Endothelial cell of umbilical vein (primary cell): ENCODE results near the gene WDR86. TPM values are rescaled to one million over a fixed set of nuclear protein-coding genes. Genes with fewer than 3 reads are reported as not detected.

ENCODE experiments used
- BruUV-seq: library from RNA; stranded (reverse); fragments of 400-500 nt; replicated peaks from 2 replicates; lab custom pipeline; 2021; lab: Mats Ljungman, UMichigan
- CTCF ChIA-PET: fragments of 300-600, 350-600 bp; sonication (Branson Sonifier 250); formaldehyde crosslinking; loops from one replicate; lab custom pipeline; 2021; ENCODE audit warnings: antibody characterized with exemption, inconsistent platforms; lab: Charles Lee
- POLR2A ChIA-PET: fragments of 300-600, 350-600 bp; sonication (Branson Sonifier 250); formaldehyde crosslinking; loops from one replicate; lab custom pipeline; 2021; ENCODE audit warnings: antibody characterized with exemption, inconsistent platforms; lab: Charles Lee
- DNase-seq: peaks from one replicate; pipeline ENCODE4 v3.0.0-alpha.2; 2011; ENCODE audit warnings: low read depth, low spot score
- FAIRE-seq: peaks from 2 replicates; lab custom pipeline; 2011; peaks lifted over from hg19 to GRCh38; lab: Jason Lieb, UNC
- H2AFZ ChIP-seq: 2 replicates; pipeline ENCODE4 v1.6.0; 2012; ENCODE audit warnings: low read depth, low read length, control low read depth, inconsistent platforms
- H3K27ac ChIP-seq: 2 replicates; pipeline ENCODE4 v1.5.1; 2011; ENCODE audit warnings: low read depth, mild to moderate bottlenecking, control low read depth, low read length, moderate library complexity; ENCODE audit not compliant: insufficient read depth
- H3K27me3 ChIP-seq, 2 experiments: 2 replicates each; pipeline versions ENCODE4 v1.6.0 to v1.6.1; 2011; ENCODE audit warnings: low read length in 2 of 2, mixed read lengths in 1 of 2; ENCODE audit not compliant: control insufficient read depth in 2 of 2, insufficient read depth in 2 of 2
- H3K36me3 ChIP-seq, 2 experiments: 2 replicates in 1 of 2; 3 replicates in 1 of 2; pipeline ENCODE4 v1.5.1; 2011; ENCODE audit warnings: low read length in 2 of 2, mild to moderate bottlenecking in 1 of 2, moderate library complexity in 1 of 2; ENCODE audit not compliant: control insufficient read depth in 2 of 2, insufficient read depth in 2 of 2; ENCODE audit errors: extremely low read depth in 1 of 2
- H3K4me1 ChIP-seq: 3 replicates; pipeline ENCODE4 v1.5.1; 2011; ENCODE audit warnings: mild to moderate bottlenecking, low read length; ENCODE audit not compliant: control insufficient read depth, insufficient read depth; ENCODE audit errors: extremely low read depth
- H3K4me2 ChIP-seq: 2 replicates; pipeline ENCODE4 v1.6.1; 2011; ENCODE audit warnings: low read length, control low read depth, mixed read lengths; ENCODE audit not compliant: insufficient read depth
- H3K4me3 ChIP-seq, 3 experiments: fragments of 200-600 bp in 1 of 3; sonication (generic), shearing (Covaris generic) in 1 of 3; replicated peaks in 1 of 3; 2 replicates each; pipeline ENCODE4 v1.5.1; 2011 to 2016; ENCODE audit warnings: control low read depth in 3 of 3, low read length in 3 of 3, mild to moderate bottlenecking in 2 of 3, inconsistent platforms in 1 of 3, low read depth in 1 of 3, moderate library complexity in 1 of 3; ENCODE audit not compliant: insufficient read depth in 1 of 3
- H3K79me2 ChIP-seq: 2 replicates; pipeline ENCODE4 v1.6.0; 2012; ENCODE audit warnings: low read length, inconsistent platforms; ENCODE audit not compliant: control insufficient read depth, insufficient read depth
- H3K9ac ChIP-seq: replicated peaks from 2 replicates; pipeline ENCODE3; 2011; ENCODE audit warnings: low read length, control low read depth; ENCODE audit not compliant: insufficient read depth; ENCODE audit errors: extremely low read depth
- H3K9me1 ChIP-seq: replicated peaks from 3 replicates; pipeline ENCODE4 v1.6.0; 2011; ENCODE audit warnings: mild to moderate bottlenecking, low read length; ENCODE audit not compliant: control insufficient read depth, insufficient read depth; ENCODE audit errors: extremely low read depth
- H3K9me3 ChIP-seq: replicated peaks from 2 replicates; pipeline ENCODE4 v1.5.1; 2012; ENCODE audit warnings: low read length, inconsistent platforms; ENCODE audit not compliant: control insufficient read depth, insufficient read depth
- H4K20me1 ChIP-seq: replicated peaks from 2 replicates; pipeline ENCODE3; 2011; ENCODE audit warnings: mild to moderate bottlenecking, low read length; ENCODE audit not compliant: control insufficient read depth, insufficient read depth; ENCODE audit errors: extremely low read depth
- EZH2 ChIP-seq: IDR thresholded peaks from 2 replicates; pipeline ENCODE4 v1.6.1; 2012; ENCODE audit warnings: borderline replicate concordance, low read depth, mild to moderate bottlenecking, moderate library complexity, low read length, inconsistent platforms; ENCODE audit not compliant: severe bottlenecking
- FOS ChIP-seq: IDR thresholded peaks from 2 replicates; pipeline ENCODE4 v1.6.1; 2011; ENCODE audit warnings: mild to moderate bottlenecking, low read length, moderate library complexity, borderline replicate concordance; ENCODE audit not compliant: insufficient read depth
- JUN ChIP-seq: IDR thresholded peaks from 2 replicates; pipeline ENCODE4 v1.6.1; 2011; ENCODE audit warnings: borderline replicate concordance, low read depth; ENCODE audit not compliant: insufficient read length, insufficient read depth
- POLR2A ChIP-seq: IDR thresholded peaks from 2 replicates; pipeline ENCODE4 v1.6.1; 2012; ENCODE audit warnings: low read depth, mild to moderate bottlenecking, control low read depth, low read length
- POLR2AphosphoS5 ChIP-seq: IDR thresholded peaks from 2 replicates; pipeline ENCODE4 v1.6.1; 2012; ENCODE audit warnings: low read depth, mild to moderate bottlenecking, control low read depth, low read length, moderate library complexity; ENCODE audit not compliant: insufficient read depth
- dilution Hi-C: fragments of 300-500 bp; cut with MboI; formaldehyde crosslinking; loops from one replicate; pipeline ENCODE4 v1.15.0; 2019; ENCODE audit warnings: low sequenced_read_pairs; ENCODE audit not compliant: extremely low pct_ligation_motif_present
- intact Hi-C: fragments of 100-400 bp; cut with micrococcal nuclease; formaldehyde crosslinking; loops from one replicate; pipeline ENCODE4 v1.10.0; 2022
- polyA plus RNA-seq, 4 experiments: library from polyadenylated mRNA; depleted of rRNA in 3 of 4; stranded (reverse) in 3 of 4; unstranded in 1 of 4; fragments of >200 nt; gene quantifications; 2 replicates each; pipeline versions ENCODE4 v1.2.1 to v1.2.3, GENCODE V29; 2011 to 2012; ENCODE audit warnings: missing spikeins in 1 of 4
- total RNA-seq: library from RNA; stranded (reverse); gene quantifications from 2 replicates; pipeline ENCODE4 v1.2.3, GENCODE V29; 2021

Gene WDR86
- total and polyA plus RNA-seq, 2 donors (not counting 3 experiments of a cell fraction or from before 2014, with no cell fraction given): not detected

DNA sequence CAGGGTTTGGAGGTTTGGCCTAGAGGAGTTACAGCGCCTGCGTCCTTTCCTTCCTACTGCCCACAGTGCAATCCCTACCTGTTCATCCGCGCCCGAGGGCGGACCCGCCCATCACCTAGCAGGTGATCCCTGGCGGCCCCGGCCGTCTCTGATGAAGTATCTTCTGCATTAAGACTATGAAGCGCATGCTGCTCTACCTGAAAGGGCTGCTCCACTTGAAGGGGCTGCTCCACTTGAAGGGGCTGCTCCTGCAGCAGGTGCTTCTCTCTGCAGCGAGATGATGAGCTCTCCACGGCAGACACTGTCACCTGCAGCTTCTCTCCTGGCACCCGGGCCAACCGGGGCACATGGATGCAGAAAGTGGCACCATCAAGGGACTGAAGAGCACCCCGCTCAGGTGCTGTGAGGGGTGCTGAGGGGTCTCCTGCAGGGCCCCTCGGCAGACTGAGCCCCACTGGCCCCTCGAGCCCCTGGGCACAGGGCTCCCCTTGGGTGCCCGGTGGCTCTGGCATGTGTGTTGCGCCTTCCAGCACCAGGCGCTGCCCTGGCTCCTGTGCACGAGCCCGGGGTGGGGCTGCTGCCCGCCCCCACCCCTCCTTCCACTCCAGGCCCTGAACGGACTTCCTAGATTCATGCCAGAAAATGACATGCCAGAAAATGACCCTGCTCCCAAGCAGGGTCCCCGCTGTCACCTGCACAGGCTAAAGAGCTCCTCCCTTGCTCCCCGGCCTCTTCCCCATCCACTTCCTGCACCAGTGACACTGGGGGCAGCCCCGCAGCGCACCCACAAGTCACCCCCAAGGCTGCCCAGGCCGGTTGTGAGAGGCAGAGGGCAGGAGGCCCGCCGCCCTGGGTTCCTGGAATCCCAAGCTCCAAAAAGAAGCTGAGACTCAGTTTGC is 29.4 kb downstream of the WDR86 start:
- no peaks in the 10 kb centered on the region for H4K20me1 ChIP-seq
- peaks cover 16 to 27% of the 10 kb centered on the region in 2 experiments for H3K27me3 ChIP-seq
- CTCF ChIA-PET: interaction anchor here (1.4 kb wide), 1 partner anchor 68 kb away, joined by 3 read pairs; no protein-coding TSS in a partner anchor
- no peaks in the 10 kb centered on the region for H3K9me1 ChIP-seq
- TF ChIP-seq POLR2AphosphoS5: no peak
- TF ChIP-seq POLR2A: no peak
- TF ChIP-seq JUN: no peak
- H3K27ac ChIP-seq: no peak overlapping the region
- POLR2A ChIA-PET: no interaction called here
- no peak overlapping the region for H3K4me3 ChIP-seq
- intact Hi-C loops: no loop called here
- no TSS peak for BruUV-seq
- dilution Hi-C loops: no loop called here
- no peak overlapping the region for H3K9ac ChIP-seq
- H2AFZ ChIP-seq: no peak overlapping the region
- H3K9me3 ChIP-seq: no peaks in the 10 kb centered on the region
- peaks cover 0 to 13% of the 10 kb centered on the region in 2 experiments for H3K36me3 ChIP-seq
- DNase-seq (no peak), FAIRE-seq (no peak)
- no peaks in the 10 kb centered on the region for H3K79me2 ChIP-seq
- no peak overlapping the region for H3K4me2 ChIP-seq
- H3K4me1 ChIP-seq: no peaks in the 10 kb centered on the region

DNA sequence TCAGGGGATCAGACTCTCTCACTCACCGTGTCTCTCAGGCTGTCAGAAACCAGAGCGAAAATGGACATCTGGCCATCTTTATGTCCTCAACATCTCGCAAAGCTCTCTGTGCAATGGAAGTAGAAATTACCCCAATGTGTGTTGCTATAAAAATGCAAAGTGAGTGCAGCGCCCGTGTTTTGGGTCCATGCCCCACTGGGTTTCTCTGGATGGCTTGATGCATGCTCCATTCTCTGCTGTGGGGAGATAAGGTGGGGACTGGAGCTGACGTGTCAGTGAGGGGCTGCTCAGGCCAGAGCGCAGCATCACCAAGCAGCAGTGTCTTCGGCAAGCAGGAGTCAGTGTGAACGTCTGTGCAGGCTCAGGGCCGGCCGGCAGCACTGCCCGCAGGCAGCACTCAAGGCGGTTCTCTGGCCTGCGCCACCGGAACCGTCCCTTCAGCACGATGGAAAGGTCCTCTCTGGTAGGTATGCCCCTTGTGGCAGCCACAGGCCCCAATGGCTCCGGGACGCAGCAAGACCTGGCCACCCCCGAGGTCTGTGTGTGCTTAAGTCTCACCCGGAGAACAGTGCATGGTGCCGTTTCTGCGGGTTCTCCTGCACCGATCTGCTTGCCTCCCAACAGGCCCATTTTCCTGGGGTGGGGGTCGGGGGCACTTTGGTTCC is 30.2 kb downstream of the WDR86 start:
- no peak overlapping the region for H2AFZ ChIP-seq
- H3K4me1 ChIP-seq: no peaks in the 10 kb centered on the region
- no peaks in the 10 kb centered on the region for H4K20me1 ChIP-seq
- H3K79me2 ChIP-seq: no peaks in the 10 kb centered on the region
- intact Hi-C loops: no loop called here
- H3K36me3 ChIP-seq: peaks cover 0 to 15% of the 10 kb centered on the region in 2 experiments
- H3K9ac ChIP-seq: no peak overlapping the region
- no peaks in the 10 kb centered on the region for H3K9me1 ChIP-seq
- ChIA-PET CTCF (interaction anchor here (1.4 kb wide), 1 partner anchor 68 kb away, joined by 3 read pairs; no protein-coding TSS in a partner anchor), POLR2A (no interaction called here)
- H3K4me3 ChIP-seq: no peak overlapping the region
- no peak for DNase-seq
- FAIRE-seq: no peak
- BruUV-seq: no TSS peak
- no peak overlapping the region for H3K4me2 ChIP-seq
- dilution Hi-C loops: no loop called here
- H3K27me3 ChIP-seq: peaks cover 16 to 27% of the 10 kb centered on the region in 2 experiments
- TF ChIP-seq EZH2: no peak
- no peak for TF ChIP-seq FOS
- TF ChIP-seq JUN: no peak
- no peaks in the 10 kb centered on the region for H3K9me3 ChIP-seq
- H3K27ac ChIP-seq: no peak overlapping the region
